Spleen (tissue), 11 donors: ENCODE results near the gene SPI1. TPM values are rescaled to one million over a fixed set of nuclear protein-coding genes. Genes with fewer than 3 reads are reported as not detected.

Source experiments
- DNase-seq: peaks from one replicate; pipeline ENCODE4 v3.0.0-alpha.2; 2020
- H3K27ac ChIP-seq, 8 donors: fragments of 200-600 bp; sonication (generic) in 7 of 8; 1 replicate in 4 of 8; 2 replicates in 4 of 8; pipeline versions ENCODE4 v1.5.0 to v1.8.0; 2016 to 2021; ENCODE audit warnings: inconsistent platforms in 4 of 8, mild to moderate bottlenecking in 4 of 8, moderate library complexity in 1 of 8
- H3K27me3 ChIP-seq, 7 donors: fragments of 200-600 bp; sonication (generic) in 6 of 7; replicated peaks in 1 of 7; 1 replicate in 4 of 7; 2 replicates in 3 of 7; pipeline versions ENCODE4 v1.5.0 to v1.8.0; 2016 to 2021; ENCODE audit warnings: inconsistent platforms in 3 of 7, mild to moderate bottlenecking in 1 of 7
- H3K36me3 ChIP-seq, 6 donors: fragments of 200-600 bp; sonication (generic) in 5 of 6; 1 replicate in 4 of 6; 2 replicates in 2 of 6; pipeline versions ENCODE4 v1.5.0 to v1.8.0; 2016 to 2021; ENCODE audit warnings: inconsistent platforms in 2 of 6
- H3K4me1 ChIP-seq, 6 donors: fragments of 200-600 bp; sonication (generic) in 5 of 6; 1 replicate in 3 of 6; 2 replicates in 3 of 6; pipeline versions ENCODE4 v1.5.0 to v1.8.0; 2016 to 2021; ENCODE audit warnings: inconsistent platforms in 3 of 6
- H3K4me3 ChIP-seq, 8 donors: fragments of 200-600 bp; sonication (generic) in 7 of 8; 1 replicate in 4 of 8; 2 replicates in 4 of 8; pipeline versions ENCODE4 v1.5.0 to v1.8.0; 2016 to 2021; ENCODE audit warnings: inconsistent platforms in 4 of 8, mild to moderate bottlenecking in 4 of 8, moderate library complexity in 2 of 8
- H3K9me3 ChIP-seq, 8 donors: fragments of 200-600 bp; sonication (generic) in 7 of 8; 1 replicate in 4 of 8; 2 replicates in 4 of 8; pipeline versions ENCODE4 v1.5.0 to v1.8.0; 2016 to 2021; ENCODE audit warnings: inconsistent platforms in 4 of 8
- POLR2A ChIP-seq, 3 donors: fragments of 450-650 bp; IDR thresholded peaks; one replicate each; pipeline ENCODE4 v1.5.1; 2017; ENCODE audit warnings: antibody characterized with exemption in 3 of 3, mild to moderate bottlenecking in 1 of 3
- POLR2AphosphoS5 ChIP-seq, 3 donors: sonication (generic); formaldehyde crosslinking; IDR thresholded peaks; one replicate each; pipeline ENCODE4 v1.5.1; 2017; ENCODE audit warnings: antibody characterized with exemption in 3 of 3
- WGBS, 5 donors: extraction: QIAGEN DNeasy Blood & Tissue Kit in 3 of 5; methylation state at CpG; one replicate each; pipeline versions ENCODE4 v1.1.5 to v1.1.7; 2013 to 2018; 5-methylcytosine and 5-hydroxymethylcytosine counted together
- intact Hi-C: fragments of 100-400 bp; cut with DNase I; formaldehyde crosslinking; loops from one replicate; pipeline ENCODE4 v1.15.0; 2023; ENCODE audit warnings: low total_unique reads
- polyA plus RNA-seq, 3 donors: library from polyadenylated mRNA; stranded (reverse); fragments of 200-250 nt; gene quantifications; one replicate each; pipeline ENCODE4 v1.2.1, GENCODE V29; 2013
- total RNA-seq, 7 donors: library from RNA; depleted of rRNA in 3 of 7; stranded (reverse); fragments of >200 nt in 3 of 7; fragmentation: NEBNext Ultra II Directional in 4 of 7; extraction: Animal tissue kit (Norgen Biotek cat#: 25700) in 4 of 7; gene quantifications; one replicate each; pipeline versions ENCODE4 v1.1.0 to v1.2.1, GENCODE V29; 2016 to 2021
- TF ChIP-seq, protein P1 (sequence below), 11 experiments: fragments of 200-600 bp in 7 of 11; fragments of 450-650 bp in 4 of 11; sonication (generic) in 4 of 11; IDR thresholded peaks in 8 of 11; conservative IDR thresholded peaks in 3 of 11; 1 replicate in 7 of 11; 2 replicates in 4 of 11; pipeline versions ENCODE4 v1.4.0 to v1.8.0; 2016 to 2021; ENCODE audit warnings: antibody characterized with exemption in 11 of 11, inconsistent platforms in 4 of 11, mild to moderate bottlenecking in 1 of 11
- donor health status: healthy with polysubstance abuse.
- donor health status: DM: no; HTN: no; CAD: no; lungs with moderate emphysema.
- donor health status: DM: no; HTN: no; CAD: no.
- donor health status: Bipolar disorder and iron deficiency.
- donor health status: healthy.
- donor health status: DM: no; HTN: no; CAD: no.
- donor health status: DM: yes; HTN: yes; CAD: no.

SPI1 gene
- total and polyA plus RNA-seq, 10 donors, result 84.2 to 366 (median 168) TPM

DNA sequence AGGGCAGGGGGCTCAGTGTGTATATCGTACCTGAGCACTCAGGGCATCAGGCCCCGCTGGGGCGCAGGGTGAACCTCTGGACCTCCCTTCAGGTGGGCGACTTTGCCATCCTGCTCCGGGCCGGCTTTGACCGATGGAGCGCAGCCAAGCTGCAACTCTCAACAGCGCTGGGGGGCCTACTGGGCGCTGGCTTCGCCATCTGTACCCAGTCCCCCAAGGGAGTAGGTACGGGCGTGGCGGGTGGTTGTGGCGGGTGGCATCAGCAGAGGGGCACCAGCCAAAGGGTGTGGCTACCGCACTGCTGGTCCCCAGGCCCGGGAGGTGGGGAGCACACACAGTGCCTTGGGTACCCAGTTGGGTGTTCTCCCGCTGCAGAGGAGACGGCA, 36.3 kb upstream of the SPI1 start:
- 86 to 100% (median 93%) methylated on average over 1 to 19 of the region's 19 CpGs for WGBS, 5 donors
- Histone ChIP-seq H3K9me3 (no peaks in the 10 kb centered on the region), H3K27me3 (no peaks in the 10 kb centered on the region), H3K36me3 (peaks cover 0 to 95% (median 52%) of the 10 kb centered on the region in 6 donors), H3K27ac (no peak overlapping the region), H3K4me3 (no peak overlapping the region), H3K4me1 (peaks cover 3 to 45% (median 27%) of the 10 kb centered on the region in 6 donors)
- peak in 1 of 3 donors; percentile 20 for TF ChIP-seq POLR2AphosphoS5 (IDR thresholded peaks at IDR 0.05)
- TF ChIP-seq, protein P1, sequence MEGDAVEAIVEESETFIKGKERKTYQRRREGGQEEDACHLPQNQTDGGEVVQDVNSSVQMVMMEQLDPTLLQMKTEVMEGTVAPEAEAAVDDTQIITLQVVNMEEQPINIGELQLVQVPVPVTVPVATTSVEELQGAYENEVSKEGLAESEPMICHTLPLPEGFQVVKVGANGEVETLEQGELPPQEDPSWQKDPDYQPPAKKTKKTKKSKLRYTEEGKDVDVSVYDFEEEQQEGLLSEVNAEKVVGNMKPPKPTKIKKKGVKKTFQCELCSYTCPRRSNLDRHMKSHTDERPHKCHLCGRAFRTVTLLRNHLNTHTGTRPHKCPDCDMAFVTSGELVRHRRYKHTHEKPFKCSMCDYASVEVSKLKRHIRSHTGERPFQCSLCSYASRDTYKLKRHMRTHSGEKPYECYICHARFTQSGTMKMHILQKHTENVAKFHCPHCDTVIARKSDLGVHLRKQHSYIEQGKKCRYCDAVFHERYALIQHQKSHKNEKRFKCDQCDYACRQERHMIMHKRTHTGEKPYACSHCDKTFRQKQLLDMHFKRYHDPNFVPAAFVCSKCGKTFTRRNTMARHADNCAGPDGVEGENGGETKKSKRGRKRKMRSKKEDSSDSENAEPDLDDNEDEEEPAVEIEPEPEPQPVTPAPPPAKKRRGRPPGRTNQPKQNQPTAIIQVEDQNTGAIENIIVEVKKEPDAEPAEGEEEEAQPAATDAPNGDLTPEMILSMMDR (IDR thresholded peaks at IDR 0.05 in 8 of 11, conservative IDR thresholded peaks at IDR 0.05 in 3 of 11), result no peak
- DNase-seq, result no peak
- intact Hi-C loops, result no loop called here

DNA sequence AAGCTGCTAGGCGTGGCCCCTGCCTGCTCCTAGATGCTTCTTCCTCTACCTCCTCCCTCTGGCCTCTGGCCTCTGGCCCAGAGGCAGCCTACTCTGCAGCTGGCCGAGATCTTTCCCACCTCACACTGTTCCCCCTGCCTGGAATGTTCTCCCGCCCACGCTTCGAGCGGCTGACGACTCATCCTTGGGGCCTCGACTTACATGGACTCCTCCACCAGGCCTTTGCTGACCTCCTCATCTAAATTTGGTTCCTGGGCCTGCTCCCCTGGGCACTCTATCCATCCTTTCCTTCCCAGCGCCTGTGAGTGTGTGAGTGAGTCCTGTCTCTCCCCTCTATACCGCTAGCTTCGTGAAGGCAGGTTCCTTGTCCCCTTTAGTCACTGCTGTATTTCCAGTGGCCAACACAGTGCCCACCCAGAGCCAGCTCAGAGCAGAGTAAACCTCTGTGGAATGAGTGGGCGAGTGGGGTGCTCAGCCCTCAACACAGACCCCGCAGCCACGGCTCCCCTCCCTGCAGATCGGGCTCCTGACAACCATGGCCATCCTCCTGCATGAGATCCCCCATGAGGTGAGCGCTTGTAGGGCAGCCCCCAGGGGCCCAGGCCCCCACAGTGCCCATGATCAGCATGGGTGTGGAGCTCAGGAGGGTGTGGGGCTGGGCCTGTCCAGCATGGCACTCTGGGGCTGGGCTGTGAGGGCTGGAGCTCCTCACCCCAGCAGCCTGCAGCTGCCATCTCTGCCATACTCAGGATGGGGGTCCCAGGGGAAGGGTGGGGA, 35.7 kb upstream of the SPI1 start:
- Histone ChIP-seq H3K36me3 (peaks cover 0 to 90% (median 48%) of the 10 kb centered on the region in 6 donors), H3K27ac (no peak overlapping the region), H3K27me3 (no peaks in the 10 kb centered on the region), H3K4me1 (peaks cover 6 to 51% (median 32%) of the 10 kb centered on the region in 6 donors), H3K9me3 (no peaks in the 10 kb centered on the region), H3K4me3 (no peak overlapping the region)
- 81 to 94% (median 91%) methylated on average over 14 to 16 of the region's 16 CpGs for WGBS, 5 donors
- DNase-seq, result no peak
- intact Hi-C loops, result loop anchor here (2.0 kb wide), 1 partner anchor 41 kb away; no protein-coding TSS in a partner anchor
- TF ChIP-seq POLR2AphosphoS5 (IDR thresholded peaks at IDR 0.05) (peak in 1 of 3 donors; percentile 22), POLR2A (IDR thresholded peaks at IDR 0.05) (no peak)
- TF ChIP-seq, protein P1 (IDR thresholded peaks at IDR 0.05 in 8 of 11, conservative IDR thresholded peaks at IDR 0.05 in 3 of 11), result no peak

DNA sequence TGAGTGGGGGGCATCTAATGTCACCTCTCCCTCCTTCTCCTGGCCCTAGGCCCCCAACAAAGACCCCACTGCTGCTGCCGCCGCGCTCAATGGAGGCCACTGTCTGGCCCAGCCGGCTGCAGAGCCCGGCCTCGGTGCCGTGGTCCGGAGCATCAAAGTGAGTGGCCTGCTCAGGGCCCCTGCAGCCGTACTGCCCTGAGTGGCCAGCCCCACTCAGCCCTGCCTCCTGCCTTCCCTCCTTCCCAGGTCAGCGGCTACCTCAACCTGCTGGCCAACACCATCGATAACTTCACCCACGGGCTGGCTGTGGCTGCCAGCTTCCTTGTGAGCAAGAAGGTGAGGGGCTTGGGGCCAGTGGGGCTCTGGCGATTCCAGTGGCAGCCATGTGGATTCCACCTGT, 35.0 kb upstream of the SPI1 start:
- Histone ChIP-seq H3K27ac (no peak overlapping the region), H3K4me3 (no peak overlapping the region), H3K4me1 (peaks cover 10 to 57% (median 37%) of the 10 kb centered on the region in 6 donors), H3K36me3 (peaks cover 0 to 82% (median 41%) of the 10 kb centered on the region in 6 donors), H3K9me3 (no peaks in the 10 kb centered on the region), H3K27me3 (no peaks in the 10 kb centered on the region)
- TF ChIP-seq POLR2A (IDR thresholded peaks at IDR 0.05), result no peak
- peak in 1 of 3 donors; percentile 41 for TF ChIP-seq POLR2AphosphoS5 (IDR thresholded peaks at IDR 0.05)
- TF ChIP-seq, protein P1 (IDR thresholded peaks at IDR 0.05 in 8 of 11, conservative IDR thresholded peaks at IDR 0.05 in 3 of 11), result no peak
- WGBS, 5 donors, result 90 to 96% (median 96%) methylated on average over 13 of the region's 13 CpGs
- intact Hi-C loops, result loop anchor here (2.0 kb wide), 1 partner anchor 41 kb away; no protein-coding TSS in a partner anchor
- no peak for DNase-seq
